HG03064 (cell line): Measurements from ENCODE around the gene ZBTB20.

Experiments
- ATAC-seq: cut with Tn5 transposase; IDR thresholded peaks from one replicate; pipeline ENCODE4 v1.9.1; 2021; ENCODE audit warnings: low read depth; ENCODE audit not compliant: unreplicated experiment

The ZBTB20 gene

DNA sequence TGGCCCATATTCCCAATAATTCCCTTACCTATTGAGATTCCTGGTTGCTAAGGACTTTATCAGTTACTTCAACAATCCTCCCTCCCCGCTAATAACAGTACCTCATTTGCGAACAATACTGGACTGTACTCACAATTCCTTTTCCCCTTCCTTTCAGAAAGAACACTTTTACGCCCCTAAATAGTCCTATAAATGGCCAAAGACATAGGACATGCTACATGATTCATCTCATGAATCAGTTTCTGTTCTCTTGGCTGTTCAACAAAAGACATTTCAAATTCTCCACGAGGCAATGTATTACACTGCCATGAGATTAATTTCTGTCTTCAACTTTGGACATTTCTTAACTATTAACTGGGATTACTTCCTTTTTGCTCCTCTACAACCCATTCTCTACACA, 588.8 kb downstream of the ZBTB20 start:
- no peak for ATAC-seq

DNA sequence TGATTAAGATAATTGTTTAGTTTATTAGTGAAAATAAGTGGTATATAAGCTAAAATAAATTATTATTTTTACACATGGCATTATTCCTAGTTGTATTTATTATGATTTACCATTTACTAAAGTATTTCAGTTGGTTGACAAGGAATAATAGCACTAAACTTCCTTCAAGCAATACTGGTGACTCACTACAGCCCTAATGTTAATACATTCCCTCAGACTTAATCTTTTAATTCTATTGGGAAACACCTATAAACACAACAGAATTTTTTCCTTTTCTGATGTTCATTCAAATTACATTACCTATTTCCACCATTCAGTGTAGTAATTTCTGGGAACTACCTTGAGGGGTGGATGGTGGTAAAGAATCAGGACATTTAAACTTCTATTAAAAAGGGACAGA, 589.3 kb downstream of the ZBTB20 start:
- ATAC-seq = no peak

DNA sequence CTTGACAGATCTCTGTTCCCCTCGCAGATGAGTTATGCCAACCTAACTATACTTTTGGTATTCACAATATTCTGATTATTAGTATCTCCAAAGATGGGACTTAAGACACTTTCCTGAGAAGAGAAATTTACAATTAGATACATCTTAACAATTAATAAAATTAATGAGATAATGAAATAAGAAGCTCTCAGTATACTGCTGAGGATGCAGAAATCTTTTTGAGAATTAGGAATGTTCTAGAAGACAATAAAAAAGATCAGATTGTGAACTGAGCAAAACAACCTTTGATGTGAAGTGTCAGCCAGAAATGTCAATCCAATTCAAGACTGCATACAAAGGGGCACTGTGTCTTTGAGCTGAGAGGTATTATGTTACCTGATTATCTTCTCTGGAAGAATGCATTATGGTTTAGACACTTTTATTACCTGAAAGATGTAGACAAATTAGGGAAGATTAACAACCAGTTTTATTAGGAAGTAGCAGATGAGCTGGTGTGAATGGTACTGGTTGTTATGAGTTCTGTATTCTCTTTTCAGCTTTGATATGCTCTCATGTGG, 590.4 kb downstream of the ZBTB20 start:
- ATAC-seq = no peak

DNA sequence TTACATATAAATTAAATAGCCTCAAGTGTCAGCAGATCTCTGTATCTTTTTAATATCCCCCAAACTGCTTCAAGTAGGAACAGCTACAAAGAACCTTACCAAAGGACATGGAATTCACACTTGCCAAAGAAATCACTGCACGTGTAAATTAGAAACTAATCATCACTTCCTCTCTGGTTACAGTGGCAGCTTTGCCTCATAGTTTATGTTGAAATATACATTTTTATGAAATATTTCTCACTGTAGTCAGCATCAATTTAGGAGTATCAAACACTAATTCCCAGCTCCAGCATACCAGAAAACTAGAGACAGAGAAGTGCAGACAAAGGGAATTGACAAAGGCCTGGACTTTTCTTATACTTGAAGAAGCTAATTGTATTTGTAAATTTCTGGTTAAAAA, 592.4 kb downstream of the ZBTB20 start:
- no peak for ATAC-seq

DNA sequence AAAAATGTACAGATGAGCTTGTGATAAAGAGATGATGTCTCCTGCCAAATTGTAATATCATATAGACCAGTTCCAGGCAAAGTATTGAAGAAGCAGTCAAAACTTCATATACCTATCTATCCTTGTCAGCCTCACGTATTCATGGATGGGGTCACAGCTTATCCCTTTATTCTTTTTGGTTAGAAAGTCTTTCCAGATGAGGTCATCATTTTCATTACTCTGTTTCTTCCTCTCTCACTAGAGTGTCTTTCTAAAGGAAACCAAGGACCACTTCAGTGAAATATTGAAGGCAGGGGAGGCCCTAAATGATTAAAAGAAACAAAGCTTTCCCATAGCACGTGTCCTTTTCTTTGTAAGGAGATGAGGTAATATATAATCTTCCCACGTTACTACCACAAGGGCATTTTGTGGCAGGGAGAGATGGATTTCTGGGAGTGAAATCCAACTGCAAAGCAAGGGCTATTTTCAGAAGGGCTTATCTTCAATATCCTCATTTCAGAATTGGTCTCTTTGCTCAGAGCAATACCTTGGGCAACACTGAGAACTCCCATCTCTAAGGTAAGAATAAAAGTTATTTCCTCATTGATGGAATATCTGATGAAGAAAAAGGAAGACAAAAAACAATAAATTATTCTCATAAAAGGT, 593.0 kb downstream of the ZBTB20 start:
- ATAC-seq = no peak

DNA sequence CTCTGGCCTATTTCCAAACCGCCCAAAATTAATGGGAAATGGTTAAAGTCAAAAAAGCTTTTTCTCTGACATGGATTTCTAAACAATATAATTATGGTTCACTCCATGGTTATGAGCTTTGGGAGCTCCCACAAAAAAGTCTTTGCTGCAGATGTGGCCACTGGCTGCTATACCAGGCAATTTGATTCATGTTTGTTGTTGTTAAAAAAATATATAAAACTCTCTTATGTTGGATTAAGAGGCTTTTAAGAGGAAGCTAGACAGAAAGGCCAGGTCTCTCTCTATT, 594.6 kb downstream of the ZBTB20 start:
- no peak for ATAC-seq

DNA sequence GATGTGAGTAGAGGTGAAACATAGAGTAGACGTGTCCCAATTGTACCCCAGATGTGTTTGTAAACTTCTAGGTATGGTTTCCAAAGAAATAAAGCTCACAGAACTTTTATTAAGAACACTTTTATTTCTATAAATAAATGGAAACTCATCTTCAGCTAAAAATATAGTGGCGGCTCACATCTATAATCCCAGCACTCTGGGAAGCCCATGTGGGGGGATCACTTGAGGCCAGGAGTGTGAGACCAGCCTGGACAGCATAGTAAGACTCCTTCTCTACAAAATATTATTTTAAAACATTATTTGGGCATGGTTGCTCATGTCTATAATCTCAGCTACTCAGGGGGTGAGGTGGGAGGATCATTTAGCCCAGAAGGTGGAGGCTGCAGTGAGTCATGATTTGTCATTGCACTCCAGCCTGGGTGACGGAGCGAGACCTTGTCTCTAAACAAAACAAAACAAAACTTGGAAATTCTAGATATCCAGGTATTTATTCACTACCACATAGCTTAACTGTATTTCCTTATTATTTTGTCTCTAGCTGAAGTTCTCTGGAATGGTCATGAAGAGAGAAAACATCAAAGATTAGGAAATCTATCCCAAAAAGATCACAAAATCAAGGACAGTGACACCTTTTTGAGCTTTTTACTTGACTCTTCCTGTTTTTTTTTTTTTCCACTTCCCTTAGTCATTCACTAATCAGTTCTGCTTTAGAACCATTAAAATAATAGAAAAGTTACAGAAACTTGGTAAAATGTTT, 595.1 kb downstream of the ZBTB20 start:
- ATAC-seq = no peak

DNA sequence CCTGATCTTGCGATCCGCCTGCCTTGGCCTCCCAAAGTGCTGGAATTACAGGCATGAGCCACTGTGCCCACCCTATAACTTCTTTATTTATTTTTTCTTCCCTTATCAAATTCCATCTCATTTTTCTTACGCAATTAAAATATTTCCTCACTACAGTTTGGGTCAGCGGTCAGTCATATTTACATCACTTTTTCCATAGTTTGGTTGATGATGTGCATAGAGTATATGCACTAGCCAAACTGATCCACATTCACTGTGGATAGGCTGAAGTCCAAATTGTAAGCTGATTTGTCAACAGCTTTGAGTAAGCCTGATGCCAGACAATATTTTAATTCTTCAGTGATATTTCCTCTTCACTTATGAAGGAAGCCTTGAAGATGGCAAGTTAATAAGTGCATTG, 596.9 kb downstream of the ZBTB20 start:
- no peak for ATAC-seq

DNA sequence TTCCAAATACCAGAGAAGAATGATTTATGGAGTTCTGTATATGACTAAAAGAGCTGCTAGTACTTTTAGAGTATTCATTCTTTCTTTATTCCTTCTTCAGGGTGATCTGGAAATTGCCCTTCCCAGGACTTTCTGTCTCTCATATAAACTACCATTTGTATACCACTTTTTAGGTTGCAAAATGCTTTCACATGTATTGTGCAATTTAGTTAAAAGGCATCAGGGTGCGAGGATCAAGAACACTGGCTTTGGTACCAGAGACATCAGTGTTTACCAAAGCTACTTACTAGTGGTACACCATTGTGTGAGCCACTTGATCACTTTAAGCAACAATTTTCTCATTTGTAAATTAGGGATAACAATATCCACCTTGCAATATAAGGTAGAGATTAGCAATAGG, 601.9 kb downstream of the ZBTB20 start:
- ATAC-seq = no peak

DNA sequence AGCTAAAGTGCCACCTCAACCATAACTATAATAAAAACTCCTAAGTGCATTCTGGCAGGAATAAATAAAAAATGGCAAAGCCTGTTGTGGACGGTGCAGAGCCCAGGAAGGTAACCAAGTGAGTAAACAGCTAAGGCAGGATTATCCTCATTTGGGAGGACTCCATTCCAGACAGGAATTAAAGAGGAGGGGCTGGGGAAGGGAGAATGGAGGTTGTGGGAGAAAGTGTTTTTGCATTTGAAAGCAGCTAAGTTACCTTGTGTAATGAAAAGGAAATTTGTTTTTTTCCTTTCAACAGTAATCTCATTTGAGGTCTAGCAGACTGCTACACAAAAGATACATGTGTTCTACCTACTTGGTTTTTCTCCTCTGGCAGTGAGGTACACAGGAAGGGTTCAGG, 604.7 kb downstream of the ZBTB20 start:
- no peak for ATAC-seq

DNA sequence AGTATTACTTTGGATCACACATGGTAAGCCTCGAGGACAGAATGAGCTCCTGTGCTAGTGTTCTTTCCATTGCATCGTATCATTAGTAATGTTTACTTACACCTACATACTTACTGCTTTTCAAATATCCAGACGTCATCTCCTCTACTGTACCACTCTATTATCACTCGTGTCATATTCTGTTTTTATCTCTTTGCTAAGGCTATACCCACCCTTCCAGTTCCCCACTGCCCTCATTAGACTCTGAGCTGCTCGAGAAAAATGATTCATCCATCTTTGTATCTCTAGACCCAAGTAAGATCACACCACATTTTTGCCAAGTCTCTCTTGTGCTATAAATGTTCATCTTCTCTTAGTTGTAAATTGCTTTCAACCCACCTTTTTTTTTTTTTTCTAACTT, 607.6 kb downstream of the ZBTB20 start:
- no peak for ATAC-seq

DNA sequence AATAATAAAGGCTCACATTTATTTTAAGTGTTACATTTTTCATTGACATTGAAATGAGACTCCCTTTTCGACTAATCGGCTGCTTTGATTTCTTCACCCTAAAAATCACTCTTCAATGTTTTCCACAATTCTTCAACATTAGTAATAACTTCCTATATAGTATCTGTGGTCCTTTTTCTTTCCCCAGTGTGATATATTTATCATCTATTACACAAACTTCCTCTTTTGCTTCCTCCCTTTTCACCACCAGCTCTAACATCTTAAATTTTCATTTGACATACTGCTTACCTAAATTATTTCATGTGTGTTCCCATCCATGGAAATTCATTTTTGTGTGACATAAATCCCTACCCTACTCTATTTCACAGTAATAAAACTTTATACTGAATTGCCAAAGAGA, 608.9 kb downstream of the ZBTB20 start:
- ATAC-seq = no peak

DNA sequence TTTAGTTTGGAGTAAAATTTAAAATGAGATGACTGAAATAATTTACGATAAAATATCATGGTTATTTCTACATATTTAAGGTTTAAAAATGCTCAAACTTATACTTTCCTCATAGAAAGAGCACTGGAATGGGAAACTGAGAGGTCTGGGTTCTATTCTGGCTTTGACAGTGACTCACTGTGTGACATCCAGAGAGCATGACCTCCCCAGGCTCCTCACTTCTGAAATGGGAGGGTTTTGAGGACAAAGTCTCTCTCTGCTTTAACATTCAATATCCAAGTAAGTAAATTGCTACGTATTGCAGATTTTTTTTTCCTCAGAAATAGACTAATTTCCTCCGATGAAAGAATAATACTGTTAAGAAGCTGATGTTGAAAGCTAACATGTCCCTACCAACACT, 618.6 kb downstream of the ZBTB20 start:
- ATAC-seq = no peak

DNA sequence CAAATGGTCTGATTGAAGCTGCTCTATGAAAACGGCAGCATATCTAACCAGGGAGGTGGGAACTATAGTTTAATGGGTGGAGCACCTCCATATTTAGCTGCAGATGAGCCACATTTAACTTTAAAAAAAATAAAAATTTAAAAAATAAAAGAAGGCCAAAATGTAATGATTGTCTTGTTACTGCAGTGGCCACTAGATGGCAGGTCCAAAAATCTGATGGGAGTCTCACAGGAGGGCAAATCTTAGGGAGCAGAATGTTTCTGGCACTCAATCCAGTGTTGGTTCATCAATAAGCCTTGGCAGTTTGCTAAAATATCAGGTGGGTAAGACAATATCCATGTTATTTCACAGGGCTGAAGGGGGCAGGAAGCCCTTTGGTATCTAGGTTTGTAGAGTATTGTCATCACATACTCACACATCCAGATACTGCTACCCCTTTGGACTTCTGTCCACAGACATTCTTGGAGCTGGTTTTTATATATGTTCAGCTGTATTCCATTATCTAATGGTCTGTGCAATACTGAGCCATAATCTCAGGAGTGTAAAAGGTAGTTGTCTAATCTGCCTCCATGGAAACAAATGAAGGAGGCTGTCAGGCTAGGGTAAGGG, 619.9 kb downstream of the ZBTB20 start:
- ATAC-seq = no peak

DNA sequence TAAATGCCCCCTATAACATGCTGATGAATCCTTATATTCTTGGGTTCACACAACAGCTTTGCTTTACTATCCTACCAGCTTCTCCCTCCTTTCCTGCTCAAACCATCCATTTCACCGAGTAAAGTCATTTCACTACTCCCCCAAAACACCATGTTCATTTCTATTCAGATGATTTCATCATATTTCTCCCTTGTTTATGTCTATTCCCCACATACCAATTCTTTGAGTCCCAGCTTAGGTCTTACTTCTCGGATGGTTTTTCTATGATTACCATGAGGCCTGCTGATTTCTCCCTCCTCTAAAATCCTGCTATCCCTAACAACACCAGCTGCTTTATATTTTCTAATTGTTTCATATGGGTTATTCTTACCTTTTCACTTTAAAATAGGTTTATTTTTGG, 621.8 kb downstream of the ZBTB20 start:
- ATAC-seq = no peak

DNA sequence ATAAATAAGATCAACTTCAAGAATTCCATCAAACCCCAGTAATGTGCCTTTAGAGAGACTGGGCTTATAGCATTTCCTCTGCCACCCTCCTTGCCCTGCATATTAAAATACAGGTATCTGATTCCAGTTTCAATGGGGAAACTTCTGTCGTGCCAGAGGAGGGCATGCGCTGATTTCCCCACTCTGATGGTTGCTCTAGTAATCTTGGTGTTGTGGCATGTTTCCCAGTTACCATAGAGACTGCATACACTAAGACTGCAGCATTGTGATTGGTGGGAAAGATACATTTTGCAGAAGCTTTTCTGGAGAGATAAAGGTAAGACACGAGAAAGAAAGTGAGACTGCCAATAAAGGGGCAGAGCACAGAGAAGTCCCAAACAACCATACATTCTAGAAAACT, 627.7 kb downstream of the ZBTB20 start:
- no peak for ATAC-seq

DNA sequence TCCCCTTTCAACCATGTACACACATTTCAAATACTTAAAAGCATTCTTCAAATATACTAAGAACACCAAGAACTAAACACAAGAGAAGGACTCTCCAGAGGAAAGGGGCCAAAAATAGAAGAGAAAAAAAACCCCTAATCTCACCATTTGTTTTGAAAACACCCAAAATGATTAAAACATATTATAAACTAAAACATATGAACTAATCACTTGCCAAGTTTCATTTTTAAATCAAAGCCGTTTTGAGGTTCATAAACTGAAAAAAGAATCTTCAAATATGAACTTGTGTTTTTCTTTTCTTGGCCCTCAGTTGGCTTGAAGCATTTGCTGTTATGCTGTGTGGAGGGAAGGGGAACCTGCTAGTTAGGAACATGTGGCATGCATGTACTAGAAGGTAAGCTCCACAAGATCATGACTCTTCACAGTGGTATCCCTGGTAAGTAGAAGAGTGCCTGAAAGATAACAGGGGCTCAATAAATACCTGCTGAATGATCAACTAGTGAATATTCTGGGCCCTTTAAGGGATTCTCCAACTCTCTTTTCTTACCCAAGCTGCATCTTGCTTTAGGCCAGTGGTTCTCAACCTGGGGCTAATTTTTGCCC, 628.8 kb downstream of the ZBTB20 start:
- ATAC-seq = no peak

DNA sequence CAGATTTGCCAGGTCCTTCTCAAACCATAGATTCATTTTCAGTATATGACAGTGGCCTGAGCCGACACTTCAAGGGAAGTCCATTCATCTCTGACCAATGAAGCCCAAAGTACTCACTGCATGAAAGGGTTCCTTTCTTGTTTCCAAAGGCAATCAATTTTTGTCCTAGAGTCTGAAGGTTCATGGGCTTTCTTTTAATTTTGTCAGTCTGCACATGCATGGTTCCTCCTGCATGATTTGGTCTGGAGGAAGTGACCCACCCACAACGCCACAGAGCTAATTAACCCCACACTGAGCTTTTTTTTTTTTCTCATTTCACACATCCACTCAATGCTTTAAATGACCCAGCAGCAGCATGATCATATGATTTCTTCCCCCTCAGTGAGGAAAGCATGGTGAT, 636.9 kb downstream of the ZBTB20 start:
- no peak for ATAC-seq

DNA sequence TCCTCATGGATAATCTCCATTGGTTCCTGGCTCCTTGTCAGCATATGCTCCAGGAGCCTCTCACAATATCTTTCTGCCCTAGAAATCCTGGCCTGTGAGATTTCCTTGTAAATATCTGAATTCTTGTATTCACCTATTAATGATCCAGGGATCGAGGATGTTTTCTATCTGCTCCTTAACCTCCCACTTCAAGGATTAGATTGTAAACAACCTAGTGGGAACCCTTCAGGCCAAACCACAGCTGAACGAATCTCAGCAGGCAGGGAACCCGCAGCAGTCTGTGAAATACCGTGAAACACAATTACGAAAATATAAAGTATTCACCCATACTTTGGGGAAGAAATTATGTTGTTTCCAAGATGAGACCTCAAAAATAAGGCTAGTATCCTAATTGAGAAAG, 637.3 kb downstream of the ZBTB20 start:
- no peak for ATAC-seq

DNA sequence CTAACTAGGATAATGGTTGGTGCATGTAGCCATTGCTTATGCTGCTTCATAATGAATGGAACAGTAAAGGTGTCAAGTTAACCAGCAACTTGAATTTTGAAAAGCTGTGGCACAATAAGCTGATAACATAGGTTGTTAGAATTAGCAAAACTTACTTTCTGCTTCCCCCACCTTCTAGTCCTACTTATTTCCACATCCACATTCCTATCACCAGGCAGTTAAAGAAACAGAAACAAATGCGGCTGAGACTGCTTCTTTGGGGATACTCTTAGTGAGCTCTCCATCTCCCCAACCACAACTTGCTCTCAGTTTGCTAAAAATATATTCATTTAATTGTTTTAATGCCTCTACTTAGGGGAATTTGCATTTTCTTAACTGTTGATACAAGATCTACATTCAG, 638.1 kb downstream of the ZBTB20 start:
- no peak for ATAC-seq

DNA sequence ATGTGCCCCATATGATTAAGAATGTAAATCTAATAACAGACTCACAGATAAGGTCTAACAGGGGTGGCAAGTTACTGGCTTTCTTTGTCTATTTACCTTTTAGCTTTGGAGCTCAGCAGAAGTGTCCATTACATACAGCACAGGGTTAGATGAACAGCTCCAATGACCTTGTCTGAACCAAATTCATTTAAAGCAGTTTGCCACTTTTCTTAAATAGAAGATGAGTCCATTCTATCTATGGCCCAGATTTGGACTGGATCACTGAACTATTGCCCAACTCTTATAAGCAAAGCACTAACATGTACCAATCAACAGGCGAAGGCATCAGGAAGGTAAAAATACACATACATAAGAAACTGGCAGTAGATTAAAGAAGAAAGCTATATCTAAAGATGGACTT, 638.9 kb downstream of the ZBTB20 start:
- ATAC-seq = no peak
